Inflammatory macrophage treated with lipopolysaccharide for 1 hour (primary cell): ENCODE data around the gene PTPRF.
"Not testable (repeated sequence)": the region's sequence is repeated elsewhere in the genome, so short reads cannot be mapped to it uniquely, and the experiment has no call there.

Experiments used
- DNase-seq, 2 donors: peaks; one replicate each; pipeline ENCODE4 v3.0.0-alpha.2; 2020 to 2022

PTPRF gene

GRCh38 chr1:43538143-43538487 lies 7.4 kb downstream of the PTPRF start:
- no peak for DNase-seq

GRCh38 chr1:43538969-43539368 lies 8.3 kb downstream of the PTPRF start:
- DNase-seq: no peak

- DNase-seq: no peak
Measured at GRCh38 chr1:43539726-43540434, 9.2 kb downstream of the PTPRF start.

DNA sequence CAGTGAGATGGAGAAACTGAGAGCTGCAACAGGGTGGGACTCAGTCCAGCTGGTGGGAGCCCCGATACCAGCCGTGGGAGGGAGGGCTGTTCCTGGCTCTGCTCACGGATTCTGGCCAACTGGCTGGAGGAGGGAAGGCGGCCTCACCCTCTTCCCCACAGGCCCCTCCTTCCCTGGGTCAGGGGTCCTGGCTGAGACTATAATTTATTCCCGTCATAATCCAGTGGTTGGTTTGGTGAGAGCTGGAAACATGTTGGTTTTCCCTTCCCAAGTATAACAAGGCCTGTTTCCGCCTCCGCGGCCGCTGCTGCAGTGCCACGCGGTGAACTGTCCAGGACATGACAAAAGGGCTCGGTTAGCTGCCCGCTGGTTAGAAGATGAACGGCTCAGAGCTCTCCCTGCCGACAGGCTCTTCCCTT lies 10.0 kb downstream of the PTPRF start:
- DNase-seq: no peak

DNA sequence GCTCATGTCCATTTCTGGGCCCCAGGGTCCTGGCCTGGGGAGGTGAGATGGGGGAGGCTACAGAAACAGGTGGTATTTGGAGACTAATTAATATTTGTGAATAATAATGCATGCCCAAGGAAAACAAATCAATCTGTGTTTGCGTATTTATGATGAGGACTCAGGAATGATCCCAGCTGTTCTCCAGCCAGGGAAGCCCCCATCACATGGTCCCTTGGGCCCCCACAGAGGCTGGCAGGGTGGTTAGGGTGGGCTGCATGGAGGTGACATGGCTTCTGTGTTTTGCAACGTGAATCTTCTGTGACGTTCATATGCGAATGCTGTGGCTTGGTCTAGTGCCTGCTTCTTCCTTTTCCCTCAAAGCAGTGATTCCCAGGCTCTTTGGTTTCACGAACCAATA lies 10.5 kb downstream of the PTPRF start:
- DNase-seq: no peak

GRCh38 chr1:43541721-43542401 lies 11.2 kb downstream of the PTPRF start:
- DNase-seq: no peak

GRCh38 chr1:43542527-43543458 lies 12.1 kb downstream of the PTPRF start:
- no peak for DNase-seq

- no peak for DNase-seq
Measured at GRCh38 chr1:43543567-43543966, 12.9 kb downstream of the PTPRF start.

GRCh38 chr1:43545339-43545694 lies 14.6 kb downstream of the PTPRF start:
- no peak for DNase-seq

DNA sequence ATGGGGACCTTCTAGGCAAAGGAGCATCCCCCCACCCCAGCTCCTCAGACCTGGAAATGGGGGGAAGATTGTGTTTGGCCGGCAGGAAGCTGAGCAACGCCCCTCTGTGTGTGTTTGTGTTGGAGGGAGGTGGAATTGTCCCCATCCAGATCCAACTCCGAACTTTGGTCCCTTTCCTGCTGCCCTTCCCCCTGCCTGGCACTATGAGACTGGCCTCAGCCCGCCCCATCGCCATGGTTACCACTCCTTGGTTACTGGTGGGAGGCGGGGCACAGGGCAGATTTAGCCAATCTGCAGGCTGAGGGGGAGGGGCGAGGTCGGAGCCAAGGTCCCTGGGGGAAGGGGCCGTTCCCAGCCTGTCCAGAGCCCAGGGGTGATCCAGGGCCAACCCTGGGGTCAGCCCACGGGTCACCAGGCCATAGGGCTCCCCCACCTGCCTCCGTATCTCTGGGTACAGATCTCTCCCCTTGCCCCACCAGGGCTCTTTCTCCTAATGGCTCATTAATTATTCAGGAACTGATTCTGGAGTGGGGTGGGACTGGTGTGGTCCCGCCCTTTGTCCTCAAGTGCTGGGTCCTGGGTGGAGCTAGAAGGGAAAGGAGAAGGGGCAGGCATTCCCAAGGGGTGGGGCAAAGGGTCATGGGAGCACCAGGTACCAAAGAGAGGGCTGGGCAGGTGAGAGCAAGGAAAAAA lies 15.2 kb downstream of the PTPRF start:
- DNase-seq: no peak

DNA sequence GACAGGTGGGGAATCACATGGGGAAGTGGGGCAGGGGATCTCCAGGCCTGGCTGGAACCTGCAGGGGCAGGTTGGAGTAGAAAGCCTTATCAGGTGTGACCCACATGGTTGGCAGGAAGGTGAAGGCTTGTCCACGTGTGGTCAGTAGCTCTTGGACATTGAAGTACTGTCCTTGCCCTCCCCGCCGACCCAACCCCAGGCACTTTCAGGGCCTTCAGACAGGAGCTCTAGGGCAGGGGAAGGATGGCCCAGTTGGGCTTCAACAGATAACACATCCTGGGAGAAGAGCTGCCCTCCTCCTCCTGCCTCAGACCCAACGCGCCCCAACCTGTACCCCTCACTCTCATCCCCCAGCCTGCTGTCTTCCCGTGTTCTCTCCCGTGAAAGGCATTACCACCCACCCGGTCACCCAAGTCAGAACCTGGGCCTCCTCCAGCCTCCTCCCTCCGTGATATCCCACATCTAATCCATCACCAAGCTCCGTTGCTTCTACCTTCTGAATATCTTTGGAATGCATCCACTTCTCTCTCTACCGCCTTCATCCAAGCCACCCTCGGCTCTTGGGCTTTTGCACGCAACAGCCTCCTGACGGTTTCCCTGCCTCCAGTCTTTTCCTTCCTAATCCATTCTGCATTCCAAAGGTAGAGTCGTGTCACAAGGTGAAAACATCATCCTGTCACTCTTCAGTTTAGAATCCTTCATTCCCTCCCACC lies 15.9 kb downstream of the PTPRF start:
- no peak for DNase-seq

DNA sequence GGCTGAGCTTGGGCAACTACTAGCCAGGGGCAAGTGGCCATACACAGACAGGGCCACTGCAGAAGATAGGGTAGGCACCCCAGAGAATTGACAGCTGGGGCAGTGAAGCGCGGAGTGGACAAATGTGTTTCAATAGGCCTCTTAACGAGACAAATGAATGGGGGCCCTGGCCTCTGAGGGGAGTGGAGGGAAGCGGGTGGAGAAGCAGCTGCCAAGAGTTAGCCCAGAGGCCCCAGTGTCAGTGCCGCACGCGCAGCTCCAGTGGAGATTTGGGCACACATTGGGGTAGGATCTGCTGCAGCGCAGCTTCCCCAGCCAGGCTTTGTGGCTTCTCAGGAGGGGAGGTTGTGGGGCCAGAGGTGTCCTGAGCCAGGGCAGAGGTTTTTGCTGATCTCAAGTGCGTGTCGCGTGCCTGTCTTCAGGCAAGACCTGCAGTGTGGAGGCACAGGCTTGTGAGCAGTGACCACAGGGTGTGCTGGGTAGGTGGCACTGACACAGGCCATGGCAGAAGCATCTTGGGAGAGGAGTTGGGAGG lies 16.9 kb downstream of the PTPRF start:
- no peak for DNase-seq

- DNase-seq: no peak
Measured at GRCh38 chr1:43548285-43549271, 17.9 kb downstream of the PTPRF start.

GRCh38 chr1:43549394-43549793 lies 18.7 kb downstream of the PTPRF start:
- DNase-seq: not testable (repeated sequence)

- DNase-seq: no peak
Measured at GRCh38 chr1:43549921-43550597, 19.4 kb downstream of the PTPRF start.

- DNase-seq: no peak
Measured at GRCh38 chr1:43550598-43551246, 20.0 kb downstream of the PTPRF start.

DNA sequence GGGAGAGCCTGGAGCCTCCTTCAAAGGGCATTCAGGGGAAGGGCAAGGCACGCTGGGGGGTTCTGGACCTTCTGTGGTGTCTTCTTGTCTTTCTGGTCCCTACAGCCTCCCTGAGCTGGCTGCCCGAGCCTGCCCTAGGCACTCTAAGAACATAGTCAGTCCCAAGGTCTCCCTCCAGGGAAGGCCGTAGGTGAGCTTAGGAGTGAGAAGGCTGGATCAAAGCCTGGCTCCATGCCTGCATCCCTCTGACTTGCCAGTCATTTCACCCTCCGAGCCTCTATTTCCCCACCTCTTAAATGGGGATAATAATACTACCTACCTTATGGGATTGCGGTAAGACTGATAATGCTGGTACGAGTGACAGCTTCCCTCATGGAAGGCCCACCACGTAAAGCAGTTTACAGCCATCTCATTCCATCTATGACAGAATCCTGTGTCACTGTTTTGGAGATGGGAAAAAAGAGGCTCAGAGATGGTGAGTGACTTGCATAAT lies 20.8 kb downstream of the PTPRF start:
- DNase-seq: no peak

DNA sequence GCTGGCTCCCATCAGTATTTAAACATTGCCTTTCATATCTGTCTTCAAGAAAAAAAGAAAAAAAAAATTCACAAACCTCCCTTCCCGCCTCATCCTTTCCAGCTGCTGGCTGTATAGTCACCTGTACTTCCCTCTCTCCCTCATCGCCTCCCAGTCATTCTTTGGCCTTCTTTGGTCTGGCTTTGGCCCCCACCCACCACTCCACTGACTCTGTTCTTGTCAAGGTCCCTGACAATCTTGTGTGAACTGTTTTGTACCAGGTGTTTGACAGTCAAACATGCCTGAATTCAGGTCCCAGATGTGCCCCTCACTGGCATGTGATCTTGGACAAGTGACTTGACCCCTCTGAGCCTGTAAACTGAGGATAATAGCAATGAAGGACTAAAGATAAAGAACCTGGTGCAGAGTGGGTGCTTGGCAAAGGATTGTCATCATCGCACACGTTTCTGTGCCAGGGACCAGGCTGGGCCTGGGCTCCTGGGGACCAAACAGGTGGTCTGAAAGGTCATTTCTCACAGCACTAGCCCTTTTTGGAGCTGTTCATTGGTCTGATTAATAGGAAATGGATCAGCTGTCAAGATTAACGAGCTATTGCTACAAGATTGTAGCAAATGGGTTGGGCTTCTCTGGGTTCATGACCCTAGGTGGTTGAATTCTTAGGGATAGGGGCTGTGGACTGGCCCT lies 21.5 kb downstream of the PTPRF start:
- DNase-seq: no peak

DNA sequence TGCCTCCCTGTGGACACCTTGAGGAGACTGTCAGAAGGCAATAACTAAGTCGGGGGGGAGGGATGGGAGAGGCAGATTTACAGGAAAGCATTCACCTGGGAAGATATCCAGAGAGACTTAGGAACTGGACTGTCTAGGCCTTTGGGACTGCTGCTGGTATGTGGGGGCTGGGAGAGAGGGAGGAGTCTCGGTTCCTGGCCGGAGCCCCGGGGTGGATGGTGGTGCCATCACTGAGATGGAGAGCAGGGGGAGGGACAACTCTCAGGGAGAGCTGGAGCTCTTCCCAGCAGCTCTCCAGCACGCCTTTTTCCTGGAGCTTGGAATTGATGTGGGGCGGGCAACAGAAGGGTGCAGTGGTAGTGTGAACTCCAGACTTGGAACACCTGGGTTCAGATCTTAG lies 22.1 kb downstream of the PTPRF start:
- DNase-seq: no peak
